SK-N-SH (cell line): ENCODE measurements around the gene CEBPZOS. TPM values are rescaled to one million over a fixed set of nuclear protein-coding genes. Genes with fewer than 3 reads are reported as not detected.

Experiments used
- CTCF ChIA-PET: fragments of 300-600, 350-600 bp; formaldehyde crosslinking; extraction: SDS; loops from one replicate; lab custom pipeline; 2021; lab: Yijun Ruan, JAX
- POLR2A ChIA-PET: fragments of 350-600 bp; sonication (Branson Sonifier 250); formaldehyde crosslinking; extraction: SDS; loops from one replicate; lab custom pipeline; 2020; ENCODE audit warnings: antibody characterized with exemption, inconsistent platforms; lab: Yijun Ruan, JAX
- DNase-seq: peaks from one replicate; pipeline ENCODE4 v3.0.0; 2012
- H2AFZ ChIP-seq: fragments of 200-600 bp; sonication (generic); 2 replicates; pipeline ENCODE4 v1.8.1; 2016; ENCODE audit warnings: antibody characterized with exemption, mild to moderate bottlenecking, low read depth
- H3F3A ChIP-seq: fragments of 200-600 bp; sonication (generic); replicated peaks from 2 replicates; pipeline ENCODE3; 2016; ENCODE audit warnings: antibody characterized with exemption, mild to moderate bottlenecking; ENCODE audit not compliant: insufficient read depth
- H3K27ac ChIP-seq, 2 experiments: fragments of 200-500 bp in 1 of 2; fragments of 200-600 bp in 1 of 2; sonication (Bioruptor generic) in 1 of 2; sonication (generic), shearing (Covaris generic) in 1 of 2; 2 replicates each; pipeline versions ENCODE4 v1.5.1 to v1.6.1; 2014 to 2016; ENCODE audit warnings: low read depth in 2 of 2, inconsistent platforms in 1 of 2, low read length in 1 of 2, mild to moderate bottlenecking in 1 of 2, mixed read lengths in 1 of 2
- H3K27me3 ChIP-seq: fragments of 200-600 bp; sonication (generic), shearing (Covaris generic); 2 replicates; pipeline ENCODE4 v1.6.1; 2016; ENCODE audit warnings: mixed run types; ENCODE audit not compliant: insufficient read depth
- H3K36me3 ChIP-seq, 2 experiments: fragments of 200-500 bp in 1 of 2; fragments of 200-600 bp in 1 of 2; sonication (Bioruptor generic) in 1 of 2; sonication (generic) in 1 of 2; replicated peaks in 1 of 2; 2 replicates each; pipeline versions ENCODE3 to v1.5.1; 2014 to 2016; ENCODE audit warnings: low read length in 1 of 2, mild to moderate bottlenecking in 1 of 2; ENCODE audit not compliant: insufficient read depth in 2 of 2, control insufficient read depth in 1 of 2
- H3K4me1 ChIP-seq, 2 experiments: fragments of 200-500 bp in 1 of 2; fragments of 200-600 bp in 1 of 2; sonication (Bioruptor generic) in 1 of 2; sonication (generic), shearing (Covaris generic) in 1 of 2; 2 replicates each; pipeline versions ENCODE4 v1.5.1 to v1.6.1; 2014 to 2016; ENCODE audit warnings: low read depth in 1 of 2, low read length in 1 of 2, mixed run types in 1 of 2; ENCODE audit not compliant: insufficient read depth in 2 of 2, control insufficient read depth in 1 of 2
- H3K4me2 ChIP-seq: fragments of 200-600 bp; sonication (generic), shearing (Covaris generic); 2 replicates; pipeline ENCODE4 v1.6.1; 2017; ENCODE audit warnings: mixed run types
- H3K4me3 ChIP-seq, 2 experiments: fragments of 200-500 bp in 1 of 2; fragments of 200-600 bp in 1 of 2; sonication (Bioruptor generic) in 1 of 2; sonication (generic), shearing (Covaris generic) in 1 of 2; 2 replicates each; pipeline versions ENCODE4 v1.5.1 to v1.8.1; 2014 to 2016; ENCODE audit warnings: low read depth in 2 of 2, inconsistent platforms in 1 of 2, low read length in 1 of 2, mild to moderate bottlenecking in 1 of 2, mixed read lengths in 1 of 2, moderate library complexity in 1 of 2
- H3K79me2 ChIP-seq: fragments of 200-600 bp; sonication (generic); 2 replicates; pipeline ENCODE4 v1.8.1; 2017; ENCODE audit warnings: mild to moderate bottlenecking; ENCODE audit not compliant: insufficient read depth
- H3K9ac ChIP-seq: fragments of 200-600 bp; sonication (generic); 2 replicates; pipeline ENCODE4 v1.6.1; 2017; ENCODE audit warnings: mixed run types
- H3K9me2 ChIP-seq: fragments of 200-600 bp; sonication (generic); 2 replicates; pipeline ENCODE4 v1.6.1; 2017; ENCODE audit warnings: mixed run types
- H3K9me3 ChIP-seq: fragments of 200-600 bp; sonication (generic); 2 replicates; pipeline ENCODE4 v1.6.1; 2017; ENCODE audit warnings: mixed run types, mild to moderate bottlenecking, moderate library complexity
- H4K20me1 ChIP-seq: fragments of 200-600 bp; sonication (generic); 2 replicates; pipeline ENCODE4 v1.6.1; 2017; ENCODE audit warnings: mild to moderate bottlenecking, mixed run types; ENCODE audit not compliant: insufficient read depth
- CHD2 ChIP-seq: fragments of 150-350 bp; IDR thresholded peaks from 2 replicates; pipeline ENCODE4 v1.6.1; 2018; ENCODE audit warnings: low read length; ENCODE audit not compliant: partially characterized antibody
- ELF1 ChIP-seq: IDR thresholded peaks from 2 replicates; pipeline ENCODE4 v1.4.0; 2012
- FOXJ3 ChIP-seq: sonication (generic); formaldehyde crosslinking; IDR thresholded peaks from 2 replicates; pipeline ENCODE4 v1.5.1; 2020; ENCODE audit warnings: mild to moderate bottlenecking, missing genetic modification reagents
- GABPA ChIP-seq: IDR thresholded peaks from 2 replicates; pipeline ENCODE4 v1.4.0; 2012; ENCODE audit warnings: low read depth, mild to moderate bottlenecking
- MEF2A ChIP-seq: IDR thresholded peaks from 2 replicates; pipeline ENCODE4 v1.4.0; 2012; ENCODE audit warnings: low read depth, borderline replicate concordance
- NFIC ChIP-seq: IDR thresholded peaks from 2 replicates; pipeline ENCODE4 v1.4.0; 2012; ENCODE audit warnings: borderline replicate concordance
- NRF1 ChIP-seq: IDR thresholded peaks from 2 replicates; pipeline ENCODE4 v1.6.1; 2012; ENCODE audit warnings: low read depth, mild to moderate bottlenecking, low read length
- RAD21 ChIP-seq: IDR thresholded peaks from 2 replicates; pipeline ENCODE4 v1.6.1; 2012; ENCODE audit warnings: mild to moderate bottlenecking, low read length
- RCOR1 ChIP-seq: fragments of 150-350 bp; IDR thresholded peaks from 2 replicates; pipeline ENCODE4 v1.6.1; 2017; ENCODE audit warnings: antibody characterized with exemption, low read length
- WGBS: methylation state at CpG from one replicate; pipeline ENCODE4 v1.1.6; 2017; ENCODE audit warnings: low lambda C conversion rate; 5-methylcytosine and 5-hydroxymethylcytosine counted together
- polyA plus RNA-seq, 3 experiments: library from polyadenylated mRNA; depleted of rRNA; stranded (reverse); fragments of >200 nt; gene quantifications; 2 replicates each; pipeline ENCODE4 v1.2.3, GENCODE V29; 2012
- TF ChIP-seq, protein P1 (sequence below): IDR thresholded peaks from 2 replicates; pipeline ENCODE4 v1.6.1; 2012; ENCODE audit warnings: mild to moderate bottlenecking, low read depth, low read length, moderate library complexity
- TF ChIP-seq, protein P2 (sequence below): IDR thresholded peaks from 2 replicates; pipeline ENCODE4 v1.4.0; 2012; ENCODE audit warnings: low read depth
- TF ChIP-seq, protein P3 (sequence below): fragments of 150-350 bp; IDR thresholded peaks from 2 replicates; pipeline ENCODE4 v1.6.1; 2016; ENCODE audit warnings: mild to moderate bottlenecking, low read depth, low read length

CEBPZOS gene
- polyA plus RNA-seq, 1 of the 3 experiments (the other 2 are of a cell fraction), result 27.5 TPM

DNA sequence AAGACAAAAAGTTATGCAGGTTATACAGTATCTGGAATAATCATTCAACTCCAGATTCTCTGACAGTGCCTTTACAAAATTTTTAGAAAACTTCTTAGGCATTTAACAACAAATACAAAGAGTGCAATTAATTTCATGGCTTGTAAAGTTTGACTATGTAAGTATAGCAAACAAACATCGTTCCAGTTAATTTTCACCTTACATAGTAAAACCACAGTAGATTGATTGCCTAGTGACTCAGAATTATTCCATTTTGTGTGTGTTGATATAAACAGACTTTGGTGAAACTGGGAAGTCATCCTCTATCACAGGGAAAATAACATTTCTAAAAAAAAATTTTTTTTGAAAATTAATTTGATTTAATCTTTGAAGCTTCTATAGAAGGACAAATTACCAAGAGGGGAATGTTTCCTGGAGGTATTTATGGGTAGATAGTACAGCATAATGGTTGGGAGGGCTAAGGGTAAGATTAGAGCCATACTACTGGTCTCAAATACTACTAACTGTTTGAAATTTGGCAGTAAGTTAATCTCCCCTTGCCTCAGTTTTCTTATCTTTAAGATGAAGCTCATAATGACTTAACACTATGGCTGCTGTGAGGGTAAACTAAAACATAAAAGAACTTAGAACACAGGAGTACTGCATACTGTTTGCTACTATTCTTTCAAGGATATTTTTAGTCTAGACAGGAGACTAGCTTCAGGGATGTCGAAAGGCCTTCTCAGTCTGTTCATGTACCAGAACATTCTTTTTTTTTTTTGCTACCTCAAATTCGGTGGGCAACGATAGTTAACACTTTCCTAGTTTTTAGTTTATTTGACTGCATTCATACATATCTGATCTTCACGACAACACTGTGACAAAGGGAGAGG is 54.8 kb downstream of the CEBPZOS start:
- peaks cover 96 to 97% of the 10 kb centered on the region in 2 experiments for H3K36me3 ChIP-seq
- H3K79me2 ChIP-seq, result peaks cover 3% of the 10 kb centered on the region; the same call in 1 of the 2 replicates
- H3K27ac ChIP-seq, result peak overlapping the region in 1 of 2 experiments; percentile 26; a peak in 1 of 4 replicates
- peaks cover 0 to 5% of the 10 kb centered on the region in 2 experiments; a peak in 1 of 4 replicates for H3K4me1 ChIP-seq
- H3K9me2 ChIP-seq, result no peaks in the 10 kb centered on the region
- no peaks in the 10 kb centered on the region for H3K27me3 ChIP-seq
- no peak overlapping the region for H3K4me2 ChIP-seq
- WGBS, result 96% methylated on average over 5 of the region's 5 CpGs
- POLR2A ChIA-PET, result interaction anchor here (0.7 kb wide), 1 partner anchor 614 kb away, joined by 3 read pairs; no protein-coding TSS in a partner anchor
- CTCF ChIA-PET, result interaction anchor here (0.7 to 2.4 kb wide), 6 partner anchors 8 to 145 kb away, joined by 3 to 7 read pairs (median 4); no protein-coding TSS in a partner anchor
- peaks cover 4% of the 10 kb centered on the region for H3F3A ChIP-seq
- DNase-seq, result no peak
- no peaks in the 10 kb centered on the region for H4K20me1 ChIP-seq
- TF ChIP-seq, protein P1, sequence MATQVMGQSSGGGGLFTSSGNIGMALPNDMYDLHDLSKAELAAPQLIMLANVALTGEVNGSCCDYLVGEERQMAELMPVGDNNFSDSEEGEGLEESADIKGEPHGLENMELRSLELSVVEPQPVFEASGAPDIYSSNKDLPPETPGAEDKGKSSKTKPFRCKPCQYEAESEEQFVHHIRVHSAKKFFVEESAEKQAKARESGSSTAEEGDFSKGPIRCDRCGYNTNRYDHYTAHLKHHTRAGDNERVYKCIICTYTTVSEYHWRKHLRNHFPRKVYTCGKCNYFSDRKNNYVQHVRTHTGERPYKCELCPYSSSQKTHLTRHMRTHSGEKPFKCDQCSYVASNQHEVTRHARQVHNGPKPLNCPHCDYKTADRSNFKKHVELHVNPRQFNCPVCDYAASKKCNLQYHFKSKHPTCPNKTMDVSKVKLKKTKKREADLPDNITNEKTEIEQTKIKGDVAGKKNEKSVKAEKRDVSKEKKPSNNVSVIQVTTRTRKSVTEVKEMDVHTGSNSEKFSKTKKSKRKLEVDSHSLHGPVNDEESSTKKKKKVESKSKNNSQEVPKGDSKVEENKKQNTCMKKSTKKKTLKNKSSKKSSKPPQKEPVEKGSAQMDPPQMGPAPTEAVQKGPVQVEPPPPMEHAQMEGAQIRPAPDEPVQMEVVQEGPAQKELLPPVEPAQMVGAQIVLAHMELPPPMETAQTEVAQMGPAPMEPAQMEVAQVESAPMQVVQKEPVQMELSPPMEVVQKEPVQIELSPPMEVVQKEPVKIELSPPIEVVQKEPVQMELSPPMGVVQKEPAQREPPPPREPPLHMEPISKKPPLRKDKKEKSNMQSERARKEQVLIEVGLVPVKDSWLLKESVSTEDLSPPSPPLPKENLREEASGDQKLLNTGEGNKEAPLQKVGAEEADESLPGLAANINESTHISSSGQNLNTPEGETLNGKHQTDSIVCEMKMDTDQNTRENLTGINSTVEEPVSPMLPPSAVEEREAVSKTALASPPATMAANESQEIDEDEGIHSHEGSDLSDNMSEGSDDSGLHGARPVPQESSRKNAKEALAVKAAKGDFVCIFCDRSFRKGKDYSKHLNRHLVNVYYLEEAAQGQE, result no peak
- TF ChIP-seq NRF1 (no peak), CHD2 (no peak), GABPA (no peak), RAD21 (no peak), RCOR1 (no peak), MEF2A (no peak), ELF1 (no peak), FOXJ3 (no peak), NFIC (no peak)
- TF ChIP-seq, protein P2, sequence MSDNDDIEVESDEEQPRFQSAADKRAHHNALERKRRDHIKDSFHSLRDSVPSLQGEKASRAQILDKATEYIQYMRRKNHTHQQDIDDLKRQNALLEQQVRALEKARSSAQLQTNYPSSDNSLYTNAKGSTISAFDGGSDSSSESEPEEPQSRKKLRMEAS, result no peak
- TF ChIP-seq, protein P3, sequence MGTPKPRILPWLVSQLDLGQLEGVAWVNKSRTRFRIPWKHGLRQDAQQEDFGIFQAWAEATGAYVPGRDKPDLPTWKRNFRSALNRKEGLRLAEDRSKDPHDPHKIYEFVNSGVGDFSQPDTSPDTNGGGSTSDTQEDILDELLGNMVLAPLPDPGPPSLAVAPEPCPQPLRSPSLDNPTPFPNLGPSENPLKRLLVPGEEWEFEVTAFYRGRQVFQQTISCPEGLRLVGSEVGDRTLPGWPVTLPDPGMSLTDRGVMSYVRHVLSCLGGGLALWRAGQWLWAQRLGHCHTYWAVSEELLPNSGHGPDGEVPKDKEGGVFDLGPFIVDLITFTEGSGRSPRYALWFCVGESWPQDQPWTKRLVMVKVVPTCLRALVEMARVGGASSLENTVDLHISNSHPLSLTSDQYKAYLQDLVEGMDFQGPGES, result no peak
- no peak overlapping the region for H3K9ac ChIP-seq
- no peak overlapping the region for H2AFZ ChIP-seq
- H3K4me3 ChIP-seq, result no peak overlapping the region
- no peaks in the 10 kb centered on the region for H3K9me3 ChIP-seq

Other genes with a start within 250 kb of the CEBPZOS start
- gene STRN, start 230.0 kb upstream of the CEBPZOS start, polyA plus RNA-seq (2012; rRNA removed), result 4.8 and 5.8 TPM in 2 replicates
- gene HEATR5B, start 112.1 kb upstream of the CEBPZOS start, polyA plus RNA-seq (2012; rRNA removed), result 10.8 and 17.5 TPM in 2 replicates
- 2.9 and 4.0 TPM in 2 replicates for gene GPATCH11, start 112.0 kb upstream of the CEBPZOS start, polyA plus RNA-seq (2012; rRNA removed)
- gene EIF2AK2, start 39.5 kb upstream of the CEBPZOS start, polyA plus RNA-seq (2012; rRNA removed), result 9.0 and 9.4 TPM in 2 replicates
- not detected in 2 replicates for gene SULT6B1, start 7.8 kb upstream of the CEBPZOS start, polyA plus RNA-seq (2012; rRNA removed)
- 9.7 and 11.6 TPM in 2 replicates for gene CEBPZ, start 35.1 kb downstream of the CEBPZOS start, polyA plus RNA-seq (2012; rRNA removed)
- gene NDUFAF7, start 35.2 kb downstream of the CEBPZOS start, polyA plus RNA-seq (2012; rRNA removed), result 24.8 and 36.1 TPM in 2 replicates
- gene PRKD3, start 128.3 kb downstream of the CEBPZOS start, polyA plus RNA-seq (2012; rRNA removed), result 15.9 and 17.5 TPM in 2 replicates
- 0.06 and 0.12 TPM in 2 replicates for gene QPCT, start 148.1 kb downstream of the CEBPZOS start, polyA plus RNA-seq (2012; rRNA removed)